Measurements from ENCODE around the gene ZMIZ1. TPM values are rescaled to one million over a fixed set of nuclear protein-coding genes. Genes with fewer than 3 reads are reported as not detected.

Gene ZMIZ1
- total RNA-seq, 1 experiment from 2014 or later, result 34.2 TPM

GRCh38 chr10:79057481-79058275 is 11.1 kb upstream of the ZMIZ1 start:
- ATAC-seq, result no peak
- ChIA-PET POLR2A (interaction anchor here (0.7 kb wide), 1 partner anchor 9 kb away, joined by 3 read pairs; no protein-coding TSS in a partner anchor), CTCF (no interaction called here)
- Histone ChIP-seq H3K9me3 (ENCODE audit: control insufficient read depth, insufficient read depth, low read depth, low read length) (no peaks in the 10 kb centered on the region), H3K27me3 (ENCODE audit: control insufficient read depth, insufficient read depth, low read length) (no peaks in the 10 kb centered on the region), H3K4me3 (ENCODE audit: low read depth in 2 of 2, low read length in 2 of 2) (no peak overlapping the region), H3K36me3 (ENCODE audit: control insufficient read depth, insufficient read depth, low read length) (no peaks in the 10 kb centered on the region), H3K4me1 (ENCODE audit: control insufficient read depth, insufficient read depth, low read length) (no peaks in the 10 kb centered on the region), H3K27ac (ENCODE audit: low read length) (no peak overlapping the region)
- no TSS peak for BruUV-seq (replicated peaks)
- DNase-seq (ENCODE audit: low read depth, low spot score), result no peak
- TF ChIP-seq TCF7L2 (IDR thresholded peaks at IDR 0.05; ENCODE audit: low read depth, low read length), result no peak
- no peak for TF ChIP-seq SIN3A (IDR thresholded peaks at IDR 0.05; ENCODE audit: borderline replicate concordance, insufficient read depth, low read depth, low read length)
- TF ChIP-seq, protein P1, sequence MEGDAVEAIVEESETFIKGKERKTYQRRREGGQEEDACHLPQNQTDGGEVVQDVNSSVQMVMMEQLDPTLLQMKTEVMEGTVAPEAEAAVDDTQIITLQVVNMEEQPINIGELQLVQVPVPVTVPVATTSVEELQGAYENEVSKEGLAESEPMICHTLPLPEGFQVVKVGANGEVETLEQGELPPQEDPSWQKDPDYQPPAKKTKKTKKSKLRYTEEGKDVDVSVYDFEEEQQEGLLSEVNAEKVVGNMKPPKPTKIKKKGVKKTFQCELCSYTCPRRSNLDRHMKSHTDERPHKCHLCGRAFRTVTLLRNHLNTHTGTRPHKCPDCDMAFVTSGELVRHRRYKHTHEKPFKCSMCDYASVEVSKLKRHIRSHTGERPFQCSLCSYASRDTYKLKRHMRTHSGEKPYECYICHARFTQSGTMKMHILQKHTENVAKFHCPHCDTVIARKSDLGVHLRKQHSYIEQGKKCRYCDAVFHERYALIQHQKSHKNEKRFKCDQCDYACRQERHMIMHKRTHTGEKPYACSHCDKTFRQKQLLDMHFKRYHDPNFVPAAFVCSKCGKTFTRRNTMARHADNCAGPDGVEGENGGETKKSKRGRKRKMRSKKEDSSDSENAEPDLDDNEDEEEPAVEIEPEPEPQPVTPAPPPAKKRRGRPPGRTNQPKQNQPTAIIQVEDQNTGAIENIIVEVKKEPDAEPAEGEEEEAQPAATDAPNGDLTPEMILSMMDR (IDR thresholded peaks at IDR 0.05), result no peak
- no peak for TF ChIP-seq REST (IDR thresholded peaks at IDR 0.05; ENCODE audit: insufficient read depth in 1 of 2, low read depth in 2 of 2, low read length in 1 of 2)
- no peak for TF ChIP-seq POLR2AphosphoS5 (IDR thresholded peaks at IDR 0.05; ENCODE audit: low read depth, low read length)
- intact Hi-C loops (cut with micrococcal nuclease; ENCODE audit: unreplicated experiment), result no loop called here
- in situ Hi-C loops (cut with HindIII; ENCODE audit: low pct_unique_long_range_greater_than_20kb, low sequenced_read_pairs), result no loop called here

GRCh38 chr10:79058899-79059841 is 9.6 kb upstream of the ZMIZ1 start:
- Histone ChIP-seq H3K4me3 (ENCODE audit: low read depth in 2 of 2, low read length in 2 of 2) (no peak overlapping the region), H3K27me3 (ENCODE audit: control insufficient read depth, insufficient read depth, low read length) (no peaks in the 10 kb centered on the region), H3K36me3 (ENCODE audit: control insufficient read depth, insufficient read depth, low read length) (no peaks in the 10 kb centered on the region), H3K9me3 (ENCODE audit: control insufficient read depth, insufficient read depth, low read depth, low read length) (no peaks in the 10 kb centered on the region), H3K27ac (ENCODE audit: low read length) (no peak overlapping the region), H3K4me1 (ENCODE audit: control insufficient read depth, insufficient read depth, low read length) (no peaks in the 10 kb centered on the region)
- intact Hi-C loops (cut with micrococcal nuclease; ENCODE audit: unreplicated experiment) (no loop called here), in situ Hi-C loops (cut with HindIII; ENCODE audit: low pct_unique_long_range_greater_than_20kb, low sequenced_read_pairs) (no loop called here)
- ATAC-seq (no peak), DNase-seq (ENCODE audit: low read depth, low spot score) (no peak)
- BruUV-seq (replicated peaks), result no TSS peak
- ChIA-PET POLR2A (no interaction called here), CTCF (no interaction called here)
- TF ChIP-seq POLR2AphosphoS5 (IDR thresholded peaks at IDR 0.05; ENCODE audit: low read depth, low read length) (no peak), SIN3A (IDR thresholded peaks at IDR 0.05; ENCODE audit: borderline replicate concordance, insufficient read depth, low read depth, low read length) (no peak), REST (IDR thresholded peaks at IDR 0.05; ENCODE audit: insufficient read depth in 1 of 2, low read depth in 2 of 2, low read length in 1 of 2) (no peak), TCF7L2 (IDR thresholded peaks at IDR 0.05; ENCODE audit: low read depth, low read length) (no peak)
- TF ChIP-seq, protein P1 (IDR thresholded peaks at IDR 0.05), result no peak
